ENCODE data around the gene HDAC10.

DNA sequence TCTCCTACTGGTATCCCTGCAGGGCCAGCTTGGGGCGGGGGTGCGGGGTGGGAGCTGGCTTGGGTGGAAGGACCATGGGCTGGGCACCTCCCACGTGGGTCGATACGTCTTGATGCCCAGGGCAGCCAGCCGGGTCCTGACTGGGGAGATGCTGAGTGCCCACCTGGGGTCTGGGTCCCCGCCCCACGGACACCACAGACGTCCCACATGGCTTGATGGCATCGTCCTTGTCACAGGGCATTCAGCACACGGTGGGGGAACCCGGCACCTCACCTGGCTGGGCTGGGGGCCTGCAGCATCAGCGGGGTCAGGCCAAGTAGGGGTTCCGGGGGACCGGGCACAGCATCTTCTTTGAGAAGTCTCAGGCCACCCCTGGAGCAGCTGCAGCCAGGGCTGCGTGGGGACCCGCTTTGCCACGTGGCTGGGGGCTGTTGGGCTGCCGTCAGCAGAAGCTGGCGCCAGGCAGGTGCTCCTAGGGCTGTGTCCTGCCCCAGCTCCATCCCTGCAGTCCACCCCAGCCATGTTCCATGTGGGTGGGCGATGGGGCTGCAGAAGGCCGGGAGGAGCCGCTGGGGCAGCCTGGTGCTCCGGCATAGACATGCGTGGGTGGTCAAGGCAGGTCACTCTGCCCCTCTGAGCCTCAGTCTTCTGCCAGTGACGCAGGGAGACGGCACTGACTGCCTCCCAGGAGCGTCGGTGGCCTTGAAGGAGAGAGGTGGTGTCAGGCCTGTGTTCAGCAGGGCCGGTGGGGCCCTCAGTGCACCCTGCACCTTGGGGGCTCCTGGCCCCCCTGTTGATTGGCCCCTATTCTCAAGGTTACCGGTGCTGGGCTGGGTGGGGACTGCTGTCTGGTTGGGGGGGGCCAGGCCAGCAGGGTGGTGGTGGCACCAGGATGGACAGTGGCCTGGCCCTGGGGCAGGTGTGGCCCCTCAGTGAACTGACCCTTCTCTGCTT is 41.8 kb downstream of the HDAC10 start:
- TF ChIP-seq, protein P1, sequence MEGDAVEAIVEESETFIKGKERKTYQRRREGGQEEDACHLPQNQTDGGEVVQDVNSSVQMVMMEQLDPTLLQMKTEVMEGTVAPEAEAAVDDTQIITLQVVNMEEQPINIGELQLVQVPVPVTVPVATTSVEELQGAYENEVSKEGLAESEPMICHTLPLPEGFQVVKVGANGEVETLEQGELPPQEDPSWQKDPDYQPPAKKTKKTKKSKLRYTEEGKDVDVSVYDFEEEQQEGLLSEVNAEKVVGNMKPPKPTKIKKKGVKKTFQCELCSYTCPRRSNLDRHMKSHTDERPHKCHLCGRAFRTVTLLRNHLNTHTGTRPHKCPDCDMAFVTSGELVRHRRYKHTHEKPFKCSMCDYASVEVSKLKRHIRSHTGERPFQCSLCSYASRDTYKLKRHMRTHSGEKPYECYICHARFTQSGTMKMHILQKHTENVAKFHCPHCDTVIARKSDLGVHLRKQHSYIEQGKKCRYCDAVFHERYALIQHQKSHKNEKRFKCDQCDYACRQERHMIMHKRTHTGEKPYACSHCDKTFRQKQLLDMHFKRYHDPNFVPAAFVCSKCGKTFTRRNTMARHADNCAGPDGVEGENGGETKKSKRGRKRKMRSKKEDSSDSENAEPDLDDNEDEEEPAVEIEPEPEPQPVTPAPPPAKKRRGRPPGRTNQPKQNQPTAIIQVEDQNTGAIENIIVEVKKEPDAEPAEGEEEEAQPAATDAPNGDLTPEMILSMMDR (IDR thresholded peaks at IDR 0.05), result no peak
- TF ChIP-seq POLR2A (IDR thresholded peaks at IDR 0.05), result no peak

Measured in body of pancreas (tissue), 4 donors.